ENCODE data around the gene NEBL. TPM values are rescaled to one million over a fixed set of nuclear protein-coding genes. Genes with fewer than 3 reads are reported as not detected.

Gene NEBL
- total and polyA plus RNA-seq, 2 experiments from 2014 or later, result 2.3 to 11.4 TPM

DNA sequence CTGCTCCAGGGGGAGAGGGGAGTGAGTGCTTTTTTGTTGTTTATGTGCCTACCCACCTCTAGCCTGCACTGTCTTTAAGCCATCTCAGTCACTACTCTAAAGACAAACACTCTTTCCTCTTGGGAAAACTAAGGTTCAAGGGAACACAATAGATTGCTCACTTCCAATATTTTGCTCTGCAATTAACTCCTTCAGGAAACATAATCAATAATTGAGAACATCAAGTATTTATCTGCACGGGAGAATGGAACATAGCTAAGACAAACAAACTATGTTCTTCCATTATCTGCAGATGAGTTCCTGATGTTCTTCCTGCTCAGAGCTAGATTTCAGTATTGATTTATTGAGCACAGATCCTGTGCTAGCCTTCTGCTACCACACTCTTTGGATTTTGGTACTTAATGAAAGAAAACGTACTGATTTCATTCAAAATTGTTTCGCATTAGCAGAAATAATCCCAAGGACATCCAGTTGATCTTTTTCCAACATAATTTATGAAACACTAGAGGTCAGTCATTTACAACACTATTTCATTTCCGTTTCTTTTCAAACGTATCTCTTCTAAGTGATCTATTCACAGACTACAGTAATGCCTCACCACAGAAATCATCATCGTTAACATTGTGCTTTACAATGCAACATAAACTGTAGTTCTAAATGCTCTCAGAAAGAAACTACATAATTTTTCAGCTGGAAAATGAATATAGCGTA, 8.3 kb downstream of the NEBL start (continued):
- TF ChIP-seq STAT1 (IDR thresholded peaks at IDR 0.05; ENCODE audit: unreplicated experiment), result no peak

DNA sequence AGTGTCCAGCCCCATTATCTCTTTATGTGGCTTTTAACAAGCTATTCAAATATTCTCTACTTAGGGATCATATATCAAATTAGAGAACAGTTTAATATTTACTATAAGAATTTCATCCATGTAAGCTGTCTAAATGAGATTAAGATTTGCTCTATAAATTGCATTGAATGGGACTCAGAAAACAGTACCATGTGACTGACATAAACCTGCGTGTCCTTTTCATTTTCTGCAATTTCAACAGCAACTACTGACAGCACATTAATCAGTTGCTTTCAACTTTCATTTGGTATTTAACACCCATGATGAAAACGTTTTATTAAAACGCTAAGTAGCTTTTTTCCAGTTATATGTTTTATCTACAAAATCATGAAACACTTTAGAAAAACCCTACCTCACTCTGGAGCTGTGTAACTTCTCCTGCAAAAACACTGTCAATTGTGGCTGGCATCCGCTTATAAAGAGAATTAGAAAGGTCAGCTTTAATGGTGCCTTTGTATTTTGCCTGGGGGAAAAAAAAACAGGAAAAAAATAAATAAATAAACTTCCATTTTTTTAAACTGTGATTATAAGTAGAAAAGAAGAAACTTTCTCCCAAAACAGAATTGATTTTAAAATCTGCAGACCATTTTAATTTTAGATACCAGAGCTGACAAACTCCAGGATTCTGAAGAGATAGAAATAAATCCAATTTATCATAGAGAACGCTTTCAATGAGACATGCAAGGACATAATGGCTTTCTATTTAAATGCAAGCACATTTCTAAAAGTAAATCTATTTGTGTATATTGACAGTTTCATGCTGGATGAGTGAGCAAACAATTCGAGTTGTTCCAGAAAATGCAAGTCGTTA, 9.2 kb downstream of the NEBL start:
- Histone ChIP-seq H3K4me2 (no peak overlapping the region), H3K79me2 (replicated peaks; ENCODE audit: insufficient read depth) (no peaks in the 10 kb centered on the region), H3K36me3 (ENCODE audit: insufficient read depth) (no peaks in the 10 kb centered on the region), H3K4me1 (ENCODE audit: insufficient read depth) (peaks cover 14% of the 10 kb centered on the region), H3K27me3 (ENCODE audit: insufficient read depth) (no peaks in the 10 kb centered on the region), H2AFZ (no peak overlapping the region), H3K9me2 (ENCODE audit: insufficient read depth) (no peaks in the 10 kb centered on the region), H3F3A (replicated peaks; ENCODE audit: low read depth) (no peaks in the 10 kb centered on the region), H3K4me3 (no peak overlapping the region), H4K20me1 (replicated peaks; ENCODE audit: insufficient read depth) (no peaks in the 10 kb centered on the region), H3K27ac (ENCODE audit: low read depth) (no peak overlapping the region)
- peaks cover 22% of the 10 kb centered on the region for H3K4me1 Mint-ChIP-seq
- H3K4me3 Mint-ChIP-seq, result no peak overlapping the region
- H3K27me3 Mint-ChIP-seq (ENCODE audit: insufficient read depth, low read depth, poor library complexity), result no peaks in the 10 kb centered on the region
- DNase-seq (ENCODE audit: low spot score) (no peak), ATAC-seq (no peak)
- no peaks in the 10 kb centered on the region for H3K9me3 Mint-ChIP-seq
- no peaks in the 10 kb centered on the region for H3K36me3 Mint-ChIP-seq (ENCODE audit: low read depth)
- no peak overlapping the region for H3K27ac Mint-ChIP-seq
- no peak for TF ChIP-seq ZNF331 (CRISPR knock-in tag; IDR thresholded peaks at IDR 0.05; ENCODE audit: low read depth)
- TF ChIP-seq POLR2AphosphoS5 (IDR thresholded peaks at IDR 0.05; ENCODE audit: low read depth), result no peak
- TF ChIP-seq STAT1 (IDR thresholded peaks at IDR 0.05; ENCODE audit: unreplicated experiment), result no peak
- TF ChIP-seq, protein P1, sequence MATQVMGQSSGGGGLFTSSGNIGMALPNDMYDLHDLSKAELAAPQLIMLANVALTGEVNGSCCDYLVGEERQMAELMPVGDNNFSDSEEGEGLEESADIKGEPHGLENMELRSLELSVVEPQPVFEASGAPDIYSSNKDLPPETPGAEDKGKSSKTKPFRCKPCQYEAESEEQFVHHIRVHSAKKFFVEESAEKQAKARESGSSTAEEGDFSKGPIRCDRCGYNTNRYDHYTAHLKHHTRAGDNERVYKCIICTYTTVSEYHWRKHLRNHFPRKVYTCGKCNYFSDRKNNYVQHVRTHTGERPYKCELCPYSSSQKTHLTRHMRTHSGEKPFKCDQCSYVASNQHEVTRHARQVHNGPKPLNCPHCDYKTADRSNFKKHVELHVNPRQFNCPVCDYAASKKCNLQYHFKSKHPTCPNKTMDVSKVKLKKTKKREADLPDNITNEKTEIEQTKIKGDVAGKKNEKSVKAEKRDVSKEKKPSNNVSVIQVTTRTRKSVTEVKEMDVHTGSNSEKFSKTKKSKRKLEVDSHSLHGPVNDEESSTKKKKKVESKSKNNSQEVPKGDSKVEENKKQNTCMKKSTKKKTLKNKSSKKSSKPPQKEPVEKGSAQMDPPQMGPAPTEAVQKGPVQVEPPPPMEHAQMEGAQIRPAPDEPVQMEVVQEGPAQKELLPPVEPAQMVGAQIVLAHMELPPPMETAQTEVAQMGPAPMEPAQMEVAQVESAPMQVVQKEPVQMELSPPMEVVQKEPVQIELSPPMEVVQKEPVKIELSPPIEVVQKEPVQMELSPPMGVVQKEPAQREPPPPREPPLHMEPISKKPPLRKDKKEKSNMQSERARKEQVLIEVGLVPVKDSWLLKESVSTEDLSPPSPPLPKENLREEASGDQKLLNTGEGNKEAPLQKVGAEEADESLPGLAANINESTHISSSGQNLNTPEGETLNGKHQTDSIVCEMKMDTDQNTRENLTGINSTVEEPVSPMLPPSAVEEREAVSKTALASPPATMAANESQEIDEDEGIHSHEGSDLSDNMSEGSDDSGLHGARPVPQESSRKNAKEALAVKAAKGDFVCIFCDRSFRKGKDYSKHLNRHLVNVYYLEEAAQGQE (IDR thresholded peaks at IDR 0.05; ENCODE audit: unreplicated experiment), result no peak
- TF ChIP-seq, protein P2, sequence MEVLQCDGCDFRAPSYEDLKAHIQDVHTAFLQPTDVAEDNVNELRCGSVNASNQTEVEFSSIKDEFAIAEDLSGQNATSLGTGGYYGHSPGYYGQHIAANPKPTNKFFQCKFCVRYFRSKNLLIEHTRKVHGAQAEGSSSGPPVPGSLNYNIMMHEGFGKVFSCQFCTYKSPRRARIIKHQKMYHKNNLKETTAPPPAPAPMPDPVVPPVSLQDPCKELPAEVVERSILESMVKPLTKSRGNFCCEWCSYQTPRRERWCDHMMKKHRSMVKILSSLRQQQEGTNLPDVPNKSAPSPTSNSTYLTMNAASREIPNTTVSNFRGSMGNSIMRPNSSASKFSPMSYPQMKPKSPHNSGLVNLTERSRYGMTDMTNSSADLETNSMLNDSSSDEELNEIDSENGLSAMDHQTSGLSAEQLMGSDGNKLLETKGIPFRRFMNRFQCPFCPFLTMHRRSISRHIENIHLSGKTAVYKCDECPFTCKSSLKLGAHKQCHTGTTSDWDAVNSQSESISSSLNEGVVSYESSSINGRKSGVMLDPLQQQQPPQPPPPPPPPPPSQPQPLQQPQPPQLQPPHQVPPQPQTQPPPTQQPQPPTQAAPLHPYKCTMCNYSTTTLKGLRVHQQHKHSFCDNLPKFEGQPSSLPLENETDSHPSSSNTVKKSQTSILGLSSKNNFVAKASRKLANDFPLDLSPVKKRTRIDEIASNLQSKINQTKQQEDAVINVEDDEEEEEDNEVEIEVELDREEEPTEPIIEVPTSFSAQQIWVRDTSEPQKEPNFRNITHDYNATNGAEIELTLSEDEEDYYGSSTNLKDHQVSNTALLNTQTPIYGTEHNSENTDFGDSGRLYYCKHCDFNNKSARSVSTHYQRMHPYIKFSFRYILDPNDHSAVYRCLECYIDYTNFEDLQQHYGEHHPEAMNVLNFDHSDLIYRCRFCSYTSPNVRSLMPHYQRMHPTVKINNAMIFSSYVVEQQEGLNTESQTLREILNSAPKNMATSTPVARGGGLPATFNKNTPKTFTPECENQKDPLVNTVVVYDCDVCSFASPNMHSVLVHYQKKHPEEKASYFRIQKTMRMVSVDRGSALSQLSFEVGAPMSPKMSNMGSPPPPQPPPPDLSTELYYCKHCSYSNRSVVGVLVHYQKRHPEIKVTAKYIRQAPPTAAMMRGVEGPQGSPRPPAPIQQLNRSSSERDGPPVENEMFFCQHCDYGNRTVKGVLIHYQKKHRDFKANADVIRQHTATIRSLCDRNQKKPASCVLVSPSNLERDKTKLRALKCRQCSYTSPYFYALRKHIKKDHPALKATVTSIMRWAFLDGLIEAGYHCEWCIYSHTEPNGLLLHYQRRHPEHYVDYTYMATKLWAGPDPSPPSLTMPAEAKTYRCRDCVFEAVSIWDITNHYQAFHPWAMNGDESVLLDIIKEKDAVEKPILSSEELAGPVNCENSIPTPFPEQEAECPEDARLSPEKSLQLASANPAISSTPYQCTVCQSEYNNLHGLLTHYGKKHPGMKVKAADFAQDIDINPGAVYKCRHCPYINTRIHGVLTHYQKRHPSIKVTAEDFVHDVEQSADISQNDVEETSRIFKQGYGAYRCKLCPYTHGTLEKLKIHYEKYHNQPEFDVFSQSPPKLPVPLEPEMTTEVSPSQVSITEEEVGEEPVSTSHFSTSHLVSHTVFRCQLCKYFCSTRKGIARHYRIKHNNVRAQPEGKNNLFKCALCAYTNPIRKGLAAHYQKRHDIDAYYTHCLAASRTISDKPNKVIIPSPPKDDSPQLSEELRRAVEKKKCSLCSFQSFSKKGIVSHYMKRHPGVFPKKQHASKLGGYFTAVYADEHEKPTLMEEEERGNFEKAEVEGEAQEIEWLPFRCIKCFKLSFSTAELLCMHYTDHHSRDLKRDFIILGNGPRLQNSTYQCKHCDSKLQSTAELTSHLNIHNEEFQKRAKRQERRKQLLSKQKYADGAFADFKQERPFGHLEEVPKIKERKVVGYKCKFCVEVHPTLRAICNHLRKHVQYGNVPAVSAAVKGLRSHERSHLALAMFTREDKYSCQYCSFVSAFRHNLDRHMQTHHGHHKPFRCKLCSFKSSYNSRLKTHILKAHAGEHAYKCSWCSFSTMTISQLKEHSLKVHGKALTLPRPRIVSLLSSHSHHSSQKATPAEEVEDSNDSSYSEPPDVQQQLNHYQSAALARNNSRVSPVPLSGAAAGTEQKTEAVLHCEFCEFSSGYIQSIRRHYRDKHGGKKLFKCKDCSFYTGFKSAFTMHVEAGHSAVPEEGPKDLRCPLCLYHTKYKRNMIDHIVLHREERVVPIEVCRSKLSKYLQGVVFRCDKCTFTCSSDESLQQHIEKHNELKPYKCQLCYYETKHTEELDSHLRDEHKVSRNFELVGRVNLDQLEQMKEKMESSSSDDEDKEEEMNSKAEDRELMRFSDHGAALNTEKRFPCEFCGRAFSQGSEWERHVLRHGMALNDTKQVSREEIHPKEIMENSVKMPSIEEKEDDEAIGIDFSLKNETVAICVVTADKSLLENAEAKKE (CRISPR knock-in tag; IDR thresholded peaks at IDR 0.05), result no peak
- no peak for TF ChIP-seq CREB1 (CRISPR knock-in tag; IDR thresholded peaks at IDR 0.05; ENCODE audit: low read depth)
- TF ChIP-seq ZNF114 (CRISPR knock-in tag; IDR thresholded peaks at IDR 0.05), result no peak
- TF ChIP-seq EZH2 (IDR thresholded peaks at IDR 0.05; ENCODE audit: low read depth, unreplicated experiment), result no peak
- no peak for TF ChIP-seq NANOG (IDR thresholded peaks at IDR 0.05; ENCODE audit: borderline replicate concordance)
- TF ChIP-seq, protein P3, sequence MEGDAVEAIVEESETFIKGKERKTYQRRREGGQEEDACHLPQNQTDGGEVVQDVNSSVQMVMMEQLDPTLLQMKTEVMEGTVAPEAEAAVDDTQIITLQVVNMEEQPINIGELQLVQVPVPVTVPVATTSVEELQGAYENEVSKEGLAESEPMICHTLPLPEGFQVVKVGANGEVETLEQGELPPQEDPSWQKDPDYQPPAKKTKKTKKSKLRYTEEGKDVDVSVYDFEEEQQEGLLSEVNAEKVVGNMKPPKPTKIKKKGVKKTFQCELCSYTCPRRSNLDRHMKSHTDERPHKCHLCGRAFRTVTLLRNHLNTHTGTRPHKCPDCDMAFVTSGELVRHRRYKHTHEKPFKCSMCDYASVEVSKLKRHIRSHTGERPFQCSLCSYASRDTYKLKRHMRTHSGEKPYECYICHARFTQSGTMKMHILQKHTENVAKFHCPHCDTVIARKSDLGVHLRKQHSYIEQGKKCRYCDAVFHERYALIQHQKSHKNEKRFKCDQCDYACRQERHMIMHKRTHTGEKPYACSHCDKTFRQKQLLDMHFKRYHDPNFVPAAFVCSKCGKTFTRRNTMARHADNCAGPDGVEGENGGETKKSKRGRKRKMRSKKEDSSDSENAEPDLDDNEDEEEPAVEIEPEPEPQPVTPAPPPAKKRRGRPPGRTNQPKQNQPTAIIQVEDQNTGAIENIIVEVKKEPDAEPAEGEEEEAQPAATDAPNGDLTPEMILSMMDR (conservative IDR thresholded peaks at IDR 0.05; ENCODE audit: low read depth in 2 of 2), result no peak

All from GM23338 (cell line).